Body of pancreas (tissue), 4 donors: ENCODE data around the gene CENPL. TPM values are rescaled to one million over a fixed set of nuclear protein-coding genes. Genes with fewer than 3 reads are reported as not detected.
A peak's percentile ranks its signal among the peaks of the same experiment; 100 is the strongest.
"Not testable (repeated sequence)": the region's sequence is repeated elsewhere in the genome, so short reads cannot be mapped to it uniquely, and the experiment has no call there.

ENCODE experiments used
- ATAC-seq: fragments of 150-250 bp; one replicate; pipeline ENCODE4 v1.9.1; 2016
- DNase-seq, 4 donors: peaks; one replicate each; pipeline ENCODE4 v3.0.0-alpha.2; 2019
- H3K27ac ChIP-seq, 4 donors: fragments of 200-600 bp; sonication (generic); 1 replicate in 3 of 4; 2 replicates in 1 of 4; pipeline versions ENCODE4 v1.5.1 to v1.6.1; 2016 to 2019; ENCODE audit warnings: mild to moderate bottlenecking in 1 of 4, mixed read lengths in 1 of 4, moderate library complexity in 1 of 4
- H3K27me3 ChIP-seq, 2 donors: fragments of 200-600 bp; sonication (generic); one replicate each; pipeline ENCODE4 v1.6.0; 2016; ENCODE audit warnings: mild to moderate bottlenecking in 1 of 2
- H3K36me3 ChIP-seq, 2 donors: fragments of 200-600 bp; sonication (generic); replicated peaks in 1 of 2; 2 replicates each; pipeline ENCODE4 v1.5.1; 2016; ENCODE audit warnings: low read depth in 2 of 2; ENCODE audit not compliant: insufficient read depth in 1 of 2
- H3K4me1 ChIP-seq: fragments of 200-600 bp; sonication (generic); one replicate; pipeline ENCODE4 v1.6.0; 2016
- H3K4me3 ChIP-seq, 2 donors: fragments of 200-600 bp; sonication (generic); 1 replicate in 1 of 2; 2 replicates in 1 of 2; pipeline ENCODE4 v1.5.1; 2016 to 2019
- H3K9me3 ChIP-seq, 3 donors: fragments of 200-600 bp; sonication (generic); 1 replicate in 2 of 3; 2 replicates in 1 of 3; pipeline ENCODE4 v1.5.1; 2016
- CTCF ChIP-seq, 7 experiments: fragments of 450-650 bp in 4 of 7; fragments of 200-600 bp in 3 of 7; sonication (generic) in 3 of 7; IDR thresholded peaks; one replicate each; pipeline ENCODE4 v1.5.1; 2016 to 2019; ENCODE audit warnings: antibody characterized with exemption in 7 of 7
- POLR2A ChIP-seq, 3 donors: fragments of 450-650 bp; IDR thresholded peaks; one replicate each; pipeline ENCODE4 v1.6.1; 2016; ENCODE audit warnings: antibody characterized with exemption in 3 of 3, mild to moderate bottlenecking in 2 of 3
- WGBS, 2 donors: methylation state at CpG; one replicate each; pipeline ENCODE4 v1.1.5; 2017; 5-methylcytosine and 5-hydroxymethylcytosine counted together
- intact Hi-C: fragments of 100-400 bp; cut with DNase I; formaldehyde crosslinking; loops from one replicate; pipeline ENCODE4 v1.15.1; 2023
- total RNA-seq, 2 donors: library from RNA; depleted of rRNA; stranded (reverse); fragments of >200 nt; gene quantifications; one replicate each; pipeline ENCODE4 v1.1.0, GENCODE V29; 2016

Gene CENPL
- total RNA-seq, 2 donors from 2014 or later: 0.99 to 1.0 TPM

GRCh38 chr1:173862769-173863223 is 38.1 kb upstream of the CENPL start:
- Histone ChIP-seq H3K4me1 (peaks cover 33% of the 10 kb centered on the region), H3K27me3 (no peaks in the 10 kb centered on the region), H3K36me3 (peaks cover 0 to 15% of the 10 kb centered on the region in 2 donors), H3K27ac (peak overlapping the region in 1 of 4 donors; percentile 13), H3K9me3 (no peaks in the 10 kb centered on the region), H3K4me3 (no peak overlapping the region)
- WGBS, 2 donors: 83 to 94% methylated on average over 8 of the region's 8 CpGs
- no peak for TF ChIP-seq POLR2A (IDR thresholded peaks at IDR 0.05)
- TF ChIP-seq CTCF (IDR thresholded peaks at IDR 0.05): no peak
- DNase-seq: no peak
- intact Hi-C loops: loop anchor here (10.0 kb wide), 1 partner anchor 92 kb away; no protein-coding TSS in a partner anchor
- no peak for ATAC-seq

GRCh38 chr1:173862146-173862768 is 37.6 kb upstream of the CENPL start:
- H3K4me1 ChIP-seq: peaks cover 33% of the 10 kb centered on the region
- peak overlapping the region in 1 of 4 donors; percentile 13 for H3K27ac ChIP-seq
- intact Hi-C loops: loop anchor here (10.0 kb wide), 1 partner anchor 93 kb away; no protein-coding TSS in a partner anchor
- ATAC-seq, H3K27me3 ChIP-seq, H3K4me3 ChIP-seq, DNase-seq, H3K9me3 ChIP-seq: not testable (repeated sequence)
- H3K36me3 ChIP-seq: peaks cover 0 to 15% of the 10 kb centered on the region in 2 donors
- 90 to 94% methylated on average over 13 of the region's 13 CpGs for WGBS, 2 donors

GRCh38 chr1:173861731-173862145 is 37.1 kb upstream of the CENPL start:
- H3K36me3 ChIP-seq: peaks cover 0 to 15% of the 10 kb centered on the region in 2 donors
- WGBS, 2 donors: 95 to 98% methylated on average over 7 of the region's 7 CpGs
- DNase-seq (no peak), ATAC-seq (no peak)
- TF ChIP-seq CTCF (IDR thresholded peaks at IDR 0.05): no peak
- TF ChIP-seq POLR2A (IDR thresholded peaks at IDR 0.05): no peak
- H3K4me1 ChIP-seq: peaks cover 30% of the 10 kb centered on the region
- no peaks in the 10 kb centered on the region for H3K9me3 ChIP-seq
- intact Hi-C loops: loop anchor here (10.0 kb wide), 1 partner anchor 93 kb away; no protein-coding TSS in a partner anchor
- H3K27ac ChIP-seq: no peak overlapping the region
- no peak overlapping the region for H3K4me3 ChIP-seq
- no peaks in the 10 kb centered on the region for H3K27me3 ChIP-seq

GRCh38 chr1:173860065-173860464 is 35.4 kb upstream of the CENPL start:
- H3K4me1 ChIP-seq: peaks cover 14% of the 10 kb centered on the region
- no peak overlapping the region for H3K27ac ChIP-seq
- DNase-seq (no peak), ATAC-seq (no peak)
- 89 to 96% methylated on average over 1 of the region's 1 CpG for WGBS, 2 donors
- H3K27me3 ChIP-seq: no peaks in the 10 kb centered on the region
- no peak overlapping the region for H3K4me3 ChIP-seq
- no peaks in the 10 kb centered on the region for H3K9me3 ChIP-seq
- TF ChIP-seq POLR2A (IDR thresholded peaks at IDR 0.05) (no peak), CTCF (IDR thresholded peaks at IDR 0.05) (no peak)
- peaks cover 0 to 13% of the 10 kb centered on the region in 2 donors for H3K36me3 ChIP-seq
- intact Hi-C loops: loop anchor here (10.0 kb wide), 1 partner anchor 95 kb away; no protein-coding TSS in a partner anchor

- H3K27ac ChIP-seq, DNase-seq, intact Hi-C loops, H3K9me3 ChIP-seq, H3K4me3 ChIP-seq, H3K4me1 ChIP-seq, H3K27me3 ChIP-seq, ATAC-seq: not testable (repeated sequence)
- WGBS, 2 donors: 89 to 92% methylated on average over 5 of the region's 5 CpGs
- H3K36me3 ChIP-seq: peaks cover 0 to 13% of the 10 kb centered on the region in 2 donors
Observed at GRCh38 chr1:173859547-173859946, 34.9 kb upstream of the CENPL start.
